ENCODE measurements around the gene NFKBIZ.
"Not testable (repeated sequence)": the region's sequence is repeated elsewhere in the genome, so short reads cannot be mapped to it uniquely, and the experiment has no call there.

NFKBIZ gene

GRCh38 chr3:101898752-101899169 lies 49.4 kb downstream of the NFKBIZ start:
- TF ChIP-seq JUND (IDR thresholded peaks at IDR 0.05; ENCODE audit: low read depth) = no peak
- DNase-seq (ENCODE audit: low read depth in 1 of 2, low spot score in 1 of 2) = no peak
- in situ Hi-C loops (cut with HindIII; ENCODE audit: low pct_unique_long_range_greater_than_20kb, low sequenced_read_pairs) = no loop called here

- in situ Hi-C loops (cut with HindIII; ENCODE audit: low pct_unique_long_range_greater_than_20kb, low sequenced_read_pairs) = no loop called here
- no peak for DNase-seq (ENCODE audit: low read depth in 1 of 2, low spot score in 1 of 2)
- TF ChIP-seq JUND (IDR thresholded peaks at IDR 0.05; ENCODE audit: low read depth) = no peak
Observed at GRCh38 chr3:101900316-101900715, 51.0 kb downstream of the NFKBIZ start.

- in situ Hi-C loops (cut with HindIII; ENCODE audit: low pct_unique_long_range_greater_than_20kb, low sequenced_read_pairs) = no loop called here
- no peak for TF ChIP-seq JUND (IDR thresholded peaks at IDR 0.05; ENCODE audit: low read depth)
- no peak for DNase-seq (ENCODE audit: low read depth in 1 of 2, low spot score in 1 of 2)
Observed at GRCh38 chr3:101900736-101901135, 51.4 kb downstream of the NFKBIZ start.

- in situ Hi-C loops (cut with HindIII; ENCODE audit: low pct_unique_long_range_greater_than_20kb, low sequenced_read_pairs) = no loop called here
- no peak for DNase-seq (ENCODE audit: low read depth in 1 of 2, low spot score in 1 of 2)
- no peak for TF ChIP-seq JUND (IDR thresholded peaks at IDR 0.05; ENCODE audit: low read depth)
Observed at GRCh38 chr3:101902041-101902440, 52.7 kb downstream of the NFKBIZ start.

- DNase-seq (ENCODE audit: low read depth in 1 of 2, low spot score in 1 of 2) = peak in 1 of 2 experiments; percentile 23
- in situ Hi-C loops (cut with HindIII; ENCODE audit: low pct_unique_long_range_greater_than_20kb, low sequenced_read_pairs) = no loop called here
- TF ChIP-seq JUND (IDR thresholded peaks at IDR 0.05; ENCODE audit: low read depth) = no peak
Observed at GRCh38 chr3:101903451-101903871, 54.1 kb downstream of the NFKBIZ start.

GRCh38 chr3:101905573-101905972 lies 56.3 kb downstream of the NFKBIZ start:
- in situ Hi-C loops (cut with HindIII; ENCODE audit: low pct_unique_long_range_greater_than_20kb, low sequenced_read_pairs); DNase-seq (ENCODE audit: low read depth in 1 of 2, low spot score in 1 of 2): not testable (repeated sequence)
